Caco-2 (cell line): ENCODE results near the gene KIF25. TPM values are rescaled to one million over a fixed set of nuclear protein-coding genes. Genes with fewer than 3 reads are reported as not detected.

Experiments
- BruUV-seq: library from RNA; stranded (reverse); fragments of 400-500 nt; replicated peaks from 2 replicates; lab custom pipeline; 2021; lab: Mats Ljungman, UMichigan
- CTCF ChIA-PET: fragments of 300-600 bp; sonication (Branson Sonifier 250); formaldehyde crosslinking; loops from one replicate; lab custom pipeline; 2022; ENCODE audit warnings: antibody characterized with exemption; lab: Charles Lee
- POLR2A ChIA-PET: fragments of 300-600 bp; sonication (Branson Sonifier 250); formaldehyde crosslinking; loops from one replicate; lab custom pipeline; 2022; ENCODE audit warnings: antibody characterized with exemption; lab: Charles Lee
- DNase-seq, 2 experiments: peaks; one replicate each; pipeline versions ENCODE4 v3.0.0 to v3.0.0-alpha.2; 2020 to 2022
- H3K27me3 ChIP-seq: replicated peaks from 2 replicates; pipeline ENCODE4 v1.6.0; 2011; ENCODE audit warnings: low read length; ENCODE audit not compliant: control insufficient read depth, insufficient read depth
- H3K36me3 ChIP-seq: 2 replicates; pipeline ENCODE4 v1.5.1; 2011; ENCODE audit warnings: low read length; ENCODE audit not compliant: control insufficient read depth, insufficient read depth
- H3K4me1 ChIP-seq: fragments of 250-450 bp; sonication (Bioruptor Pico); 2 replicates; pipeline ENCODE4 v1.5.1; 2020; ENCODE audit warnings: mild to moderate bottlenecking
- H3K4me3 ChIP-seq: 2 replicates; pipeline ENCODE4 v1.5.1; 2011; ENCODE audit warnings: low read depth, mild to moderate bottlenecking, control low read depth, low read length
- H3K9me3 ChIP-seq: fragments of 250-450 bp; sonication (Bioruptor Pico); 2 replicates; pipeline ENCODE4 v1.5.1; 2020; ENCODE audit warnings: mild to moderate bottlenecking, moderate library complexity
- H3K27ac Mint-ChIP-seq: one replicate; pipeline ENCODE4 v1.8.0; 2022; ENCODE audit warnings: mixed read lengths; ENCODE audit not compliant: unreplicated experiment
- H3K27me3 Mint-ChIP-seq: one replicate; pipeline ENCODE4 v1.8.0; 2022; ENCODE audit warnings: mixed read lengths; ENCODE audit not compliant: insufficient read depth, unreplicated experiment
- H3K36me3 Mint-ChIP-seq: one replicate; pipeline ENCODE4 v1.8.0; 2022; ENCODE audit warnings: mild to moderate bottlenecking, mixed read lengths; ENCODE audit not compliant: insufficient read depth, unreplicated experiment
- H3K4me1 Mint-ChIP-seq: one replicate; pipeline ENCODE4 v1.8.0; 2022; ENCODE audit warnings: low read depth, mixed read lengths; ENCODE audit not compliant: unreplicated experiment
- H3K4me3 Mint-ChIP-seq: one replicate; pipeline ENCODE4 v1.8.0; 2022; ENCODE audit warnings: mild to moderate bottlenecking, moderate library complexity, mixed read lengths; ENCODE audit not compliant: unreplicated experiment
- H3K9me3 Mint-ChIP-seq: one replicate; pipeline ENCODE4 v1.8.0; 2022; ENCODE audit warnings: mixed read lengths; ENCODE audit not compliant: unreplicated experiment
- intact Hi-C: fragments of 100-400 bp; cut with micrococcal nuclease; formaldehyde crosslinking; loops from one replicate; pipeline ENCODE4 v1.10.0; 2022; ENCODE audit not compliant: unreplicated experiment
- total RNA-seq: library from RNA; stranded (reverse); gene quantifications from 2 replicates; pipeline ENCODE4 v1.2.3, GENCODE V29; 2022
- TF ChIP-seq, protein P1 (sequence below), 2 experiments: fragments of 200-600 bp in 1 of 2; IDR thresholded peaks; 1 replicate in 1 of 2; 2 replicates in 1 of 2; pipeline versions ENCODE4 v1.5.1 to v1.8.0; 2011 to 2022; ENCODE audit warnings: antibody characterized with exemption in 1 of 2, control low read depth in 1 of 2, inconsistent platforms in 1 of 2, low read depth in 1 of 2, low read length in 1 of 2, mild to moderate bottlenecking in 1 of 2, moderate library complexity in 1 of 2; ENCODE audit not compliant: insufficient read depth in 1 of 2, severe bottlenecking in 1 of 2, unreplicated experiment in 1 of 2

KIF25 gene
- total RNA-seq, 1 experiment from 2014 or later, result not detected

DNA sequence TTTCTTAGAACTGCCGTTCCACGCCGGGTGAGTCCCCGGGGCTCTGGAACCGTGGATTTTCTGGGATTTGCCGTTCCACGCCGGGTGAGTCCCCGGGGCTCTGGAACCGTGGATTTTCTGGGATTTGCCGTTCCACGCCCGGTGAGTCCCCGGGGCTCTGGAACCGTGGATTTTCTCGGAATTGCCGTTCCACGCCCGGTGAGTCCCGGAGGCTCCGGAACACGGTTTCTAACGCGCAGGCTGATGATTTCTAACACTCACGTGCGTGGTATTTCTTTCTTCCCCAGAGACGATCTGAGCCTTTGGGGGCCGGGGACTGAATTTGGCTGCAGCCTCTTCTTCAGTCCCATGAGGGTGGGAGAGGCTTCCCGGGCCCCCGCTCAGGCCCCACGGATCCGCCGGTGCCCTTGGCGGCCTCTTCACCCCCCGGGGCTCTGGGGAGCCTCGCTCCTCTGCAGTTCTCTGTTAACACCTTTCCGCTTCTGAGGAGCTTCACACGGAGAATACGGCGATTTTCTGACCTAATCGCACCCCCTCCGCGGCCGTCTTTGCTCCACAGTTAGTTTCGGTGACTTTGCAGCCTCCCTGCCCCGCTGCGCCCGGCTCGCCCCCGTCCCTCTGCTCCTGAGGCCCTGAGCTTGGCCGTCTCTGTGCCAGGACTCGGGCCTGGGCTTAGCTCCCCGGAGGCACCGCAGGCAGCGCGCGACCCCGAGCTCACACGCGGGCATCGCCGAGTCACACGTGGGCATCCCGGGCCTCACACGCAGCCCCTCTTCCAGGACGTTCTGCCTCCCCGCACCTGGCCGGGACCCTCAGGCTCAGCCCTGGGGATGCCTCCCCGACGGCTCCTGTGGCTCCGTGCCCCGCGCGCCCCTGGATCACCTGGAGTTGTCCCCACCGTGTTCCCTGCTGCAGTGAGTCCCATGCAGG is 7.2 kb upstream of the KIF25 start:
- ChIA-PET POLR2A (no interaction called here), CTCF (no interaction called here)
- no peak for DNase-seq
- intact Hi-C loops, result no loop called here
- H3K9me3 ChIP-seq, result no peaks in the 10 kb centered on the region
- H3K4me1 ChIP-seq, result no peaks in the 10 kb centered on the region
- no peaks in the 10 kb centered on the region for H3K36me3 ChIP-seq
- H3K4me3 ChIP-seq, result no peak overlapping the region
- no peaks in the 10 kb centered on the region for H3K4me1 Mint-ChIP-seq
- no peaks in the 10 kb centered on the region for H3K27me3 ChIP-seq
- H3K36me3 Mint-ChIP-seq, result no peaks in the 10 kb centered on the region
- TF ChIP-seq, protein P1, sequence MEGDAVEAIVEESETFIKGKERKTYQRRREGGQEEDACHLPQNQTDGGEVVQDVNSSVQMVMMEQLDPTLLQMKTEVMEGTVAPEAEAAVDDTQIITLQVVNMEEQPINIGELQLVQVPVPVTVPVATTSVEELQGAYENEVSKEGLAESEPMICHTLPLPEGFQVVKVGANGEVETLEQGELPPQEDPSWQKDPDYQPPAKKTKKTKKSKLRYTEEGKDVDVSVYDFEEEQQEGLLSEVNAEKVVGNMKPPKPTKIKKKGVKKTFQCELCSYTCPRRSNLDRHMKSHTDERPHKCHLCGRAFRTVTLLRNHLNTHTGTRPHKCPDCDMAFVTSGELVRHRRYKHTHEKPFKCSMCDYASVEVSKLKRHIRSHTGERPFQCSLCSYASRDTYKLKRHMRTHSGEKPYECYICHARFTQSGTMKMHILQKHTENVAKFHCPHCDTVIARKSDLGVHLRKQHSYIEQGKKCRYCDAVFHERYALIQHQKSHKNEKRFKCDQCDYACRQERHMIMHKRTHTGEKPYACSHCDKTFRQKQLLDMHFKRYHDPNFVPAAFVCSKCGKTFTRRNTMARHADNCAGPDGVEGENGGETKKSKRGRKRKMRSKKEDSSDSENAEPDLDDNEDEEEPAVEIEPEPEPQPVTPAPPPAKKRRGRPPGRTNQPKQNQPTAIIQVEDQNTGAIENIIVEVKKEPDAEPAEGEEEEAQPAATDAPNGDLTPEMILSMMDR (IDR thresholded peaks at IDR 0.05; ENCODE audit: insufficient read depth in 1 of 2, low read depth in 1 of 2, low read length in 1 of 2, severe bottlenecking in 1 of 2, unreplicated experiment in 1 of 2), result no peak
- no TSS peak for BruUV-seq
- no peaks in the 10 kb centered on the region for H3K27me3 Mint-ChIP-seq
- no peak overlapping the region for H3K27ac Mint-ChIP-seq
- no peaks in the 10 kb centered on the region for H3K9me3 Mint-ChIP-seq
- no peak overlapping the region for H3K4me3 Mint-ChIP-seq

DNA sequence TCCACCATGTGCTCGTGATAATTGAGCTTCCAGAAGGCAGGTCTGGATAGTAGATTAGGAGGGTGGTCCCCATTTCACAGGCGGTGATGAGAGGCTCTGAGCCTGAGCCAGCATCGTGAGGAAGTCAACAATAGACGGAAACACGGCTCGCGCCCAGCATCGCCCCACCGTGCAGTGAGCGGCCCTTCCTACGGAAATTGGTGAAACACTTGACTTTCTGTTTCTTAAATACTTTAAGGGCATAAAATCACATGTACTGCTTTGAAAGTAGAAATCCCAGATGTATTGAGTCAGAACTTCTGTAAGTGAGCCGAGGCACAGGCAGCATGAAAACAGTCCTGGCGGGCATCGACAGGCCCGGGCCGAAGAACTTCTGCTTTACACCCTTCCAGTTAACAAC is 4.3 kb upstream of the KIF25 start:
- H3K4me1 ChIP-seq, result no peaks in the 10 kb centered on the region
- H3K27me3 Mint-ChIP-seq, result no peaks in the 10 kb centered on the region
- H3K27ac Mint-ChIP-seq, result no peak overlapping the region
- BruUV-seq, result no TSS peak
- ChIA-PET CTCF (no interaction called here), POLR2A (no interaction called here)
- no peaks in the 10 kb centered on the region for H3K36me3 Mint-ChIP-seq
- TF ChIP-seq, protein P1 (IDR thresholded peaks at IDR 0.05; ENCODE audit: insufficient read depth in 1 of 2, low read depth in 1 of 2, low read length in 1 of 2, severe bottlenecking in 1 of 2, unreplicated experiment in 1 of 2), result no peak
- DNase-seq, result no peak
- intact Hi-C loops, result no loop called here
- H3K4me1 Mint-ChIP-seq, result no peaks in the 10 kb centered on the region
- H3K9me3 Mint-ChIP-seq, result no peaks in the 10 kb centered on the region
- H3K27me3 ChIP-seq, result no peaks in the 10 kb centered on the region
- no peaks in the 10 kb centered on the region for H3K36me3 ChIP-seq
- no peak overlapping the region for H3K4me3 ChIP-seq
- H3K4me3 Mint-ChIP-seq, result no peak overlapping the region
- H3K9me3 ChIP-seq, result no peaks in the 10 kb centered on the region

DNA sequence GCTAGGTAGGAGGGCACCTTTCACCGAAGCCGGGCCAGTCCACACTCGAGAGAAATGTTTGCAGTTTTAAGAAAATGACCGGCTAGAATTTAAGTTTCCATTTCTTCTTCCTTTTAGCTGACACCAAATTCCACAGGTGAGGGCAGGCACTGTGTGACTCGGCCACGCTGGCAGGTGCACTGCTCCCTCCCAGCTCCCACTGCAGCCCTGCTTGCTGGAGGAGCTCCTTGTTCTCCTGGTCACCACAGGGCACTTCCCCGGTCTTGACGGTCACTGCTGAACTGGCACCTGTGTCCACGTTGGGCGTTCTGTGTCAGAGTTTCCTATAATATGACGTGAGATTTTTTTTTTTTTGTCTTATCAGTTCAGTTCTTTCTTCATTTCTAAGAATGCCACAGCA is 3.6 kb upstream of the KIF25 start:
- Mint-ChIP-seq H3K27me3 (no peaks in the 10 kb centered on the region), H3K27ac (no peak overlapping the region), H3K4me1 (no peaks in the 10 kb centered on the region), H3K4me3 (no peak overlapping the region), H3K36me3 (no peaks in the 10 kb centered on the region), H3K9me3 (no peaks in the 10 kb centered on the region)
- intact Hi-C loops, result no loop called here
- Histone ChIP-seq H3K36me3 (no peaks in the 10 kb centered on the region), H3K4me1 (no peaks in the 10 kb centered on the region), H3K4me3 (no peak overlapping the region), H3K9me3 (no peaks in the 10 kb centered on the region), H3K27me3 (no peaks in the 10 kb centered on the region)
- DNase-seq, result no peak
- TF ChIP-seq, protein P1 (IDR thresholded peaks at IDR 0.05; ENCODE audit: insufficient read depth in 1 of 2, low read depth in 1 of 2, low read length in 1 of 2, severe bottlenecking in 1 of 2, unreplicated experiment in 1 of 2), result no peak
- POLR2A ChIA-PET, result no interaction called here
- CTCF ChIA-PET, result no interaction called here
- BruUV-seq, result no TSS peak
